HG02623 (cell line): ENCODE results near the gene SPDYE2B.
"Not testable (repeated sequence)": the region's sequence is repeated elsewhere in the genome, so short reads cannot be mapped to it uniquely, and the experiment has no call there.

ENCODE experiments used
- ATAC-seq: cut with Tn5 transposase; IDR thresholded peaks from one replicate; pipeline ENCODE4 v1.9.1; 2021; ENCODE audit warnings: moderate library complexity; ENCODE audit not compliant: unreplicated experiment

Gene SPDYE2B

GRCh38 chr7:102698962-102699750, 49.0 kb downstream of the SPDYE2B start:
- not testable (repeated sequence) for ATAC-seq
